ENCODE data around the gene YIF1A. TPM values are rescaled to one million over a fixed set of nuclear protein-coding genes. Genes with fewer than 3 reads are reported as not detected.
"Not testable (repeated sequence)": the region's sequence is repeated elsewhere in the genome, so short reads cannot be mapped to it uniquely, and the experiment has no call there.

The YIF1A gene
- total RNA-seq, 4 donors from 2014 or later, result 60.6 to 99.7 (median 72.3) TPM

- in situ Hi-C loops (cut with MboI; ENCODE audit: low pct_ligation_motif_present in 1 of 4, low pct_unique_long_range_greater_than_20kb in 1 of 4, low sequenced_read_pairs in 3 of 4) (no loop called here), intact Hi-C loops (cut with DNase I; ENCODE audit: low total_unique reads) (no loop called here)
- 72 to 81% methylated on average over 10 to 15 of the region's 15 CpGs for WGBS, 2 donors (ENCODE audit: low coverage in 1 of 2)
- no peak overlapping the region for H3K4me3 ChIP-seq
- no peak overlapping the region for H3K27ac ChIP-seq
- H3K36me3 ChIP-seq, result peaks cover 0 to 15% (median 6%) of the 10 kb centered on the region in 4 donors
- no peaks in the 10 kb centered on the region for H3K9me3 ChIP-seq
- TF ChIP-seq POLR2AphosphoS5 (IDR thresholded peaks at IDR 0.05) (no peak), CTCF (IDR thresholded peaks at IDR 0.05) (no peak), EP300 (IDR thresholded peaks at IDR 0.05; ENCODE audit: low read depth) (no peak), POLR2A (IDR thresholded peaks at IDR 0.05) (no peak)
- no peaks in the 10 kb centered on the region for H3K27me3 ChIP-seq
- no peak for DNase-seq
- H3K4me1 ChIP-seq, result peaks cover 8 to 22% (median 17%) of the 10 kb centered on the region in 4 donors
Measured at GRCh38 chr11:66279092-66279734, 9.7 kb downstream of the YIF1A start.

GRCh38 chr11:66278363-66279091 lies 10.4 kb downstream of the YIF1A start:
- intact Hi-C loops (cut with DNase I; ENCODE audit: low total_unique reads), result no loop called here
- no peaks in the 10 kb centered on the region for H3K9me3 ChIP-seq
- no peak overlapping the region for H3K27ac ChIP-seq
- peaks cover 0 to 22% (median 11%) of the 10 kb centered on the region in 4 donors for H3K36me3 ChIP-seq
- H3K4me1 ChIP-seq, result peaks cover 8 to 22% (median 17%) of the 10 kb centered on the region in 4 donors
- TF ChIP-seq POLR2A (IDR thresholded peaks at IDR 0.05) (no peak), POLR2AphosphoS5 (IDR thresholded peaks at IDR 0.05) (no peak), CTCF (IDR thresholded peaks at IDR 0.05) (no peak), EP300 (IDR thresholded peaks at IDR 0.05; ENCODE audit: low read depth) (no peak)
- WGBS, 2 donors (ENCODE audit: low coverage in 1 of 2), result 12% methylated on average over 22 of the region's 45 CpGs; no CpG with 5 or more reads in 1 of the 2 donors
- in situ Hi-C loops (cut with MboI; ENCODE audit: low pct_ligation_motif_present in 1 of 4, low pct_unique_long_range_greater_than_20kb in 1 of 4, low sequenced_read_pairs in 3 of 4), result no loop called here
- DNase-seq, result no peak
- H3K4me3 ChIP-seq, result peak overlapping the region in 2 of 4 donors; percentile 16 to 34
- H3K27me3 ChIP-seq, result no peaks in the 10 kb centered on the region

- H3K27ac ChIP-seq, result peak within 1 kb of the TSS; percentile 1 to 56 (median 46)
- peaks cover 7 to 19% (median 16%) of the 10 kb centered on the region in 4 donors for H3K4me1 ChIP-seq
- H3K27me3 ChIP-seq, result no peaks in the 10 kb centered on the region
- H3K4me3 ChIP-seq, result peak within 1 kb of the TSS; percentile 20 to 38 (median 28)
- DNase-seq, result peak; percentile 47
- intact Hi-C loops (cut with DNase I; ENCODE audit: low total_unique reads) (no loop called here), in situ Hi-C loops (cut with MboI; ENCODE audit: low pct_ligation_motif_present in 1 of 4, low pct_unique_long_range_greater_than_20kb in 1 of 4, low sequenced_read_pairs in 3 of 4) (no loop called here)
- WGBS, 2 donors (ENCODE audit: low coverage in 1 of 2), result 24 to 33% methylated on average over 1 to 15 of the region's 84 CpGs
- no peaks in the 10 kb centered on the region for H3K9me3 ChIP-seq
- peaks cover 0 to 30% (median 15%) of the 10 kb centered on the region in 4 donors for H3K36me3 ChIP-seq
- no peak for TF ChIP-seq CTCF (IDR thresholded peaks at IDR 0.05)
- peak in 2 of 3 donors; percentile 14 to 36 for TF ChIP-seq POLR2AphosphoS5 (IDR thresholded peaks at IDR 0.05)
Measured at GRCh38 chr11:66277471-66278362, 11.2 kb downstream of the YIF1A start, which contains the start of gene CNIH2. TSS of gene CNIH2 (plus strand) at chr11:66278175. CDS start at chr11:66278457, 282 bp downstream.

DNA sequence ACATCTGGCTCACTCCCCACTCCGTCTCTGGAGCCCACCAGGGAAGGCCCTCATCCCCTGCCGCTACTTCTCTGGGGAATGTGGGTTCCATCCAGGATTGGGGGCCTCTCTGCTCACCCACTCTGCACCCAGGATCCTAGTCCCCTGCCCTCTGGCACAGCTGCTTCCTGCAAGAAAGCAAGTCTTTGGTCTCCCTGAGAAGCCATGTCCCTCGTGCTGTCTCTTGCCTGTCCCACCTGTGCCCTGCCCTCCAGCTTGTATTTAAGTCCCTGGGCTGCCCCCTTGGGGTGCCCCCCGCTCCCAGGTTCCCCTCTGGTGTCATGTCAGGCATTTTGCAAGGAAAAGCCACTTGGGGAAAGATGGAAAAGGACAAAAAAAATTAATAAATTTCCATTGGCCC lies 11.9 kb downstream of the YIF1A start:
- peaks cover under 1 to 14% (median 12%) of the 10 kb centered on the region in 4 donors for H3K4me1 ChIP-seq
- in situ Hi-C loops (cut with MboI; ENCODE audit: low pct_ligation_motif_present in 1 of 4, low pct_unique_long_range_greater_than_20kb in 1 of 4, low sequenced_read_pairs in 3 of 4); H3K4me3 ChIP-seq; DNase-seq; H3K27me3 ChIP-seq; intact Hi-C loops (cut with DNase I; ENCODE audit: low total_unique reads); H3K9me3 ChIP-seq: not testable (repeated sequence)
- 74 to 75% methylated on average over 1 to 4 of the region's 4 CpGs for whole genome bisulfite sequencing, 2 donors (ENCODE audit: low coverage in 1 of 2)
- H3K36me3 ChIP-seq, result peaks cover 0 to 36% (median 18%) of the 10 kb centered on the region in 4 donors
- H3K27ac ChIP-seq, result peak overlapping the region in 1 of 4 donors; percentile 49

GRCh38 chr11:66276619-66277018 lies 12.3 kb downstream of the YIF1A start:
- 87% methylated on average over 11 of the region's 13 CpGs; no CpG with 5 or more reads in 1 of the 2 donors for WGBS, 2 donors (ENCODE audit: low coverage in 1 of 2)
- intact Hi-C loops (cut with DNase I; ENCODE audit: low total_unique reads); DNase-seq; H3K27ac ChIP-seq; H3K27me3 ChIP-seq; in situ Hi-C loops (cut with MboI; ENCODE audit: low pct_ligation_motif_present in 1 of 4, low pct_unique_long_range_greater_than_20kb in 1 of 4, low sequenced_read_pairs in 3 of 4); H3K4me3 ChIP-seq; H3K9me3 ChIP-seq: not testable (repeated sequence)
- peaks cover 0 to 40% (median 20%) of the 10 kb centered on the region in 4 donors for H3K36me3 ChIP-seq
- peaks cover 0 to 14% (median 11%) of the 10 kb centered on the region in 4 donors for H3K4me1 ChIP-seq

Data from transverse colon (tissue), 4 donors.